ENCODE measurements around the gene RPS27. TPM values are rescaled to one million over a fixed set of nuclear protein-coding genes. Genes with fewer than 3 reads are reported as not detected.

Gene RPS27
- total RNA-seq, 2 donors from 2014 or later, result 1,111 to 1,746 TPM

DNA sequence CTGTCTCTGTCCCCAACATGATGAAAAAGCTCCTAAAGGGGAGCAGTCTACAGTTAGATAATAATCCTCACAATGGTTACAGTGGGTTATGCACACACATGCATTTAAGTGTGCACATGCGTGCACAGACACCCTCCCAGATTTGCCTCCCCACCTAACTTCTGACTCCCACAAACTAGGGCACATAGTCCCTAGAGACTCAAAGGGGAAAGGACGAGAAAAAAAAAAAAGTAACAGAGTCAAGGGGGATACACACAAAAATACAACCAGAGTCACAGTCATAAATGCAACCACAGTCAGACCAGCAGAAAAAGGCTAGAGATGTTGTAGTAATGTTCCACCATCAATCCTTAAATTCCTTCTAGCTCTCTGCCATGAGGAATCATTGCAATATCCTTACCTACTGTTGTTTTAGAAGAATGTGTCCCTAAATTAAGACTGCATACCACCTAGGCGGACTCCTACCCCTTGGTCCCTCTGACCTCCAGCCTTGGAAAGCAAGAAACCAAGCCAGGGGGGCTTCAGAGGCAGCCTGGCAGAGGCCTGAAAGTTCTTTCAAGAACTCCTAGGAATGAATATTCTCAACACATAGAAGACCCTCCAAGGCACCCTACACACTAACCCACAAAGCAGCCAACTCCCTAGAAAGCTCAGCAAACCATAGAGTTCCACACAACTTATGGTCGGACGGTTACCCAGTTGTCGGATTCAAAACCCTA lies 33.4 kb upstream of the RPS27 start:
- ATAC-seq (replicated peaks), result no peak
- Mint-ChIP-seq H3K9me3 (no peaks in the 10 kb centered on the region), H3K4me3 (peak overlapping the region; percentile 99), H3K36me3 (ENCODE audit: low read depth) (peaks cover 92% of the 10 kb centered on the region), H3K27ac (peak overlapping the region; percentile 90), H3K27me3 (no peaks in the 10 kb centered on the region), H3K4me1 (peaks cover 31% of the 10 kb centered on the region)

DNA sequence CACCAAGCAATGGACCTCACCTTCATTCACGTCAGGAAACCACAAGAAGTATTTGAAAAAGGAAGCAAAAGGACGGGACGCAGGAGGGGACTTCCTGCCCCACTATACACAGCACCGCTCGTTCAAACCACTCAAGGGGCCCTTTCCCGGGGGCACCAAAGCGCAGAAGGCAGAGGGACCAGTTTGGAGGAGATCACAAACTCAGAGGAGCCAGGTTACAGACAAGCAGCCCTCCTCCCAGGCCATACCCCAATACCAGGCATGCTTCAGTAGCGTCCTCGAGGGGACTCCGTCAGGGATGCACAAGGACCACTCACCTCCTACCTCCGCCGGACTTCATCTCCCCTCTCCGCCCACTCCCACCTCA lies 32.8 kb upstream of the RPS27 start:
- Mint-ChIP-seq H3K36me3 (ENCODE audit: low read depth) (peaks cover 92% of the 10 kb centered on the region), H3K9me3 (no peaks in the 10 kb centered on the region), H3K27me3 (no peaks in the 10 kb centered on the region), H3K4me3 (peak overlapping the region; percentile 99), H3K27ac (peak overlapping the region; percentile 90), H3K4me1 (peaks cover 35% of the 10 kb centered on the region)
- peak; percentile 25 for ATAC-seq (replicated peaks)

DNA sequence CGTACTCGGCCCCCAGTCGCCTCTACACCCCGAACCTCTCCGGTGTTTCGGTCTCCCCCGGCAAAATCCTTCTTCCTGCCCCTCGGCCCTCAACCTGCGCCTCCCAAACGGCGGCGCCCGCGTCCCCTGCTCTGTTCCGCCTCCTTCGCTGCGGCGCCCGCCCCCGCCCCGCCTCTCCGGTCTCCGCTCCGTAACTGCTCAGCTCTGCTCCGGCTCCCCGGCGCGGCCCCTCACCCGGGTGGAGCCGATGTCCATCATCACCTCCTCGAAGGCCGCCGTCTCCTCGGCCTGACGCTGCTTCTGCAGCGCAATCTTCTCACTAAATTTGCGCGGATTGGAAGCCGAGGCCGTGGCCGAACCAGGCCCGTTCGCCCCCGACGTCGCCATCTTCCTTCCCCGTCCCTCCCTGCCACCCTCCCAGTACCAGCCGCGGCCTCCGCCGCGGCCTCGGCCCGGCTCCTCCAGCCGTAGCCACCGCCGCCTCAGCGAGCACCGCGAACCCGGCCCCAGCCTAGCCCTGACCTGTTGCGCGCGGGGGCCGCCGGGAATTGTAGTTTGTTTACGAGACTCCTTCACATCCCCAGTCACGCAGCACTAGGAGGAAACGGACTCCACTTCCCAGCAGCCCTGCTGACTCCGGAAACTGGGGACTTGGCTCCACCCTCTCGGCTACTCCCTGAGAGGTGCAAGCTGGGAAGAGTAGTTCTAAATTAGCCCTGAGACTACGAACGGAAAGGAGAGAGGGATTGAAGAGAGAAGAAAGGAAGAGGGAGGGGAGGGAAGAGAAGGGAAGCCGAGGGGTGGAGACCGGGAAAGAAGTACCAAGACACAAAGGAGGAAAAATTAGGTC lies 32.2 kb upstream of the RPS27 start, which contains the start of gene CRTC2:
CRTC2 (minus strand) TSS at position 502 of the 850 bp plus-strand sequence; CDS start at position 387, 115 bp downstream.
- peak within 1 kb of the TSS; percentile 99 for H3K4me3 Mint-ChIP-seq
- H3K36me3 Mint-ChIP-seq (ENCODE audit: low read depth), result peaks cover 91% of the 10 kb centered on the region
- H3K4me1 Mint-ChIP-seq, result peaks cover 35% of the 10 kb centered on the region
- ATAC-seq (replicated peaks), result peak; percentile 84
- H3K27ac Mint-ChIP-seq, result peak within 1 kb of the TSS; percentile 90
- no peaks in the 10 kb centered on the region for H3K9me3 Mint-ChIP-seq
- H3K27me3 Mint-ChIP-seq, result no peaks in the 10 kb centered on the region

DNA sequence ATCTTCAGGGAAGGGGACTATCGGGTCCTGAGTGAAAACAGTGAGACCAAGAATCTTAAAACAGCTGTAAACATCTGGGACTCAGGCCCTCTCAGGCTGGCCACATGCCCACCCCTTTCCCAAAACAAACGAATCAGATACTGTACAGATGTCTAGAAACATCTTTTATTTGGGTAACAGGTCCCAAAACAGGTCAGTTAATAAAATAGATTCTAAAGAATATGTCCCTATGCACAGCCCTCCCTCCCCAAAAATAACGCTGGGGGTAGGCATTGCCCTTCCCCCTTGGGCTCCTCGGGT lies 31.7 kb upstream of the RPS27 start:
- H3K27me3 Mint-ChIP-seq, result no peaks in the 10 kb centered on the region
- H3K27ac Mint-ChIP-seq, result peak overlapping the region; percentile 90
- H3K9me3 Mint-ChIP-seq, result no peaks in the 10 kb centered on the region
- H3K4me1 Mint-ChIP-seq, result peaks cover 34% of the 10 kb centered on the region
- ATAC-seq (replicated peaks), result no peak
- peaks cover 85% of the 10 kb centered on the region for H3K36me3 Mint-ChIP-seq (ENCODE audit: low read depth)
- H3K4me3 Mint-ChIP-seq, result peak overlapping the region; percentile 99

DNA sequence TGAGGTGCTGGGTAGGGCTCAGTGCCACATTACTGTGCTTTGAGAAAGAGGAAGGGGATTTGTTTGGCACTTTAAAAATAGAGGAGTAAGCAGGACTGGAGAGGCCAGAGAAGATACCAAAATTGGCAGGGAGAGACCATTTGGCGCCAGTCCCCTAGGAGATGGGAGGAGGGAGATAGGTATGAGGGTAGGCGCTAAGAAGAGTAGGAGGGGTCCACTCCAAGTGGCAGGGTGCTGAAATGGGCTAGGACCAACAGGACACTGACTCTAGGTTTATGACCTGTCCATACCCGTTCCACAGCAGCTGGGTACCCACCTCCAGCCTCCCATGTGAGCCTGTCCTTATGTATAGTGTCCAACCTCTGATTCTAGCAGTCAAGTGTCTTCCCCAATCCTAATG lies 31.1 kb upstream of the RPS27 start:
- H3K27ac Mint-ChIP-seq, result peak overlapping the region; percentile 90
- H3K4me1 Mint-ChIP-seq, result peaks cover 28% of the 10 kb centered on the region
- ATAC-seq (replicated peaks), result no peak
- peaks cover 79% of the 10 kb centered on the region for H3K36me3 Mint-ChIP-seq (ENCODE audit: low read depth)
- H3K4me3 Mint-ChIP-seq, result peak overlapping the region; percentile 99
- H3K9me3 Mint-ChIP-seq, result no peaks in the 10 kb centered on the region
- no peaks in the 10 kb centered on the region for H3K27me3 Mint-ChIP-seq

DNA sequence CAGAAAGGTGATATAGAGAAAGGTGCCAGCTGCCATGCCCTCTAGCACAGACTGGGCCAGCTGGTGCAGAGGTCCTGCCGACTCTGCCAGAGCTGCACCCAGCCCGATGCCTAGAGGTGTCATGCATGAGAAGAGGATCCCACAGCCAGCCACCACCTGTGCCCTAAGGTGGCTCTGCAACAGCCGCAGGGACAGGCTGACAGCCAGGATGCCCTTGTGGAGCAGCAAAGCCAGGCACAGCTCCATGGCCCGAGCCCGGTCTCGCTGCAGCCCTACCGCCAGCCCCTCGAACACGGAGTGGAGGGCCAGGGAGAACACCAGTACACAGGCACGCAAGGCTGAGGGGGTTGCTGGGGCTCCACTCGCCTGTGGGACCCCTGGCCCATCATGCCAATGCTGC lies 30.4 kb upstream of the RPS27 start:
- H3K27me3 Mint-ChIP-seq, result no peaks in the 10 kb centered on the region
- no peak for ATAC-seq (replicated peaks)
- peaks cover 27% of the 10 kb centered on the region for H3K4me1 Mint-ChIP-seq
- H3K27ac Mint-ChIP-seq, result no peak overlapping the region
- H3K4me3 Mint-ChIP-seq, result peak overlapping the region; percentile 99
- no peaks in the 10 kb centered on the region for H3K9me3 Mint-ChIP-seq
- H3K36me3 Mint-ChIP-seq (ENCODE audit: low read depth), result peaks cover 74% of the 10 kb centered on the region

DNA sequence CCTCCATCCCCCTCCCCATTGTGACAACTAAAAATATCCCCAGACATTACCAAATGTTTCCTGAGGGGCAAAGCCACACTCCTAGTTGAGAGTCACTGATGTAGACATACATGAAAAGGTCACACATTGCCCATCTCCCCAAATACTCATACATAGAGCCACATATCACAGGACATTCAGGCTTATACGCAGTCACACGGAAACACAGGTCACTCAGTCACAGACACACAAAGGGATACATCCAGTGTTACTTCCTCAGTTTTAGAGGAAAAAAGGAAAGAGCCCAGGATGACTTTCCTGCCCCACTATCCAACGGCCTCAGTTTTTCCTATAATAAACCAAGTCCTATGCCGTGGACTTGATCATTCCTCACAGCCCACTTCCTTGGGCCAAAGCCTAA lies 29.1 kb upstream of the RPS27 start:
- H3K9me3 Mint-ChIP-seq, result no peaks in the 10 kb centered on the region
- no peak for ATAC-seq (replicated peaks)
- H3K4me3 Mint-ChIP-seq, result peak overlapping the region; percentile 99
- peak overlapping the region; percentile 86 for H3K27ac Mint-ChIP-seq
- H3K27me3 Mint-ChIP-seq, result no peaks in the 10 kb centered on the region
- H3K36me3 Mint-ChIP-seq (ENCODE audit: low read depth), result peaks cover 73% of the 10 kb centered on the region
- peaks cover 29% of the 10 kb centered on the region for H3K4me1 Mint-ChIP-seq

DNA sequence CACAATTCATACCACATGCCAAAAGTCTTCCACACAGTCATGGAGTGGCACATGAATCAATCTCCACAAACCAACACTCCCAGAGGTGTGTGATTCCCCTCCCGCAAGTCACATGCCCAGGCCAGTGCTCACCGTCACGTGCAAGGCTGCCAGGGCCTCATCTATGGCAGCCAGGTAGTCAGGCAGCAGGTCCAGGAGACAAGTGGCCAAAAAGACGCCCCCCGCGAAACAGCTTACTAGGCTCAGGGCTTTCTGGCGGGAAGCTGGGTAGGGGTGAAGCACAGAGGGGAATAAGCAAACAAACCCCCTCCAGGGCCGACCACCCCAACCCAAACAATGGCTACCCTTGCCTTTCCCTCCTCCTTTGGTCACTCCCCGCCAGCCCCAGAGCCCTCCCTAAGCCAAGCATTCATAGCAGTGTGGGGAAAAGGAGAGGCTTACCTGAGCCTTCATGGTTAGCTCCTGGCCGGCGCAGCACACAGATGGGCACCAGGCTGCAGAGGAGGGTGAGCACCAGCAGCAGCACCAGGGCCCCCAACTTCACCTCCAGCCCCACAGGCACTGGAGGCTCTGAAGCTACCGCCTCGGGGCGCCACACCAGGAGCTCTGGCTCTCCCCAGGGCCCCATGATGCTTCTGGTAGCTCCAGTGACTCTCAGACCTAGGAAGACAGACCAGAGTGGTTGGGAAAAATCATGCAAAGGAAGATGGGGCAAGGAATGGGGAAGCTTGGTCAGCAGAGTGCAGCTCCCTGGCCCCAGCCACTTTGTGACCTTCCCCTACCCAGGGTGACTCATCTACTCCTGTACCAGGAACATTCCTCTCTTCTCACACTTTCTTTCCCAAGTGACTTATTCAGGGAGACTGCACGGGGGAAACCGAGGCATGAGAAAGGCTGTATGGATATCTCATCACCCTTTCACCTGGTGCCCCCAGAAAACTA lies 28.2 kb upstream of the RPS27 start:
- H3K9me3 Mint-ChIP-seq, result no peaks in the 10 kb centered on the region
- H3K27me3 Mint-ChIP-seq, result no peaks in the 10 kb centered on the region
- peak overlapping the region; percentile 99 for H3K4me3 Mint-ChIP-seq
- H3K36me3 Mint-ChIP-seq (ENCODE audit: low read depth), result peaks cover 71% of the 10 kb centered on the region
- H3K27ac Mint-ChIP-seq, result peak overlapping the region; percentile 86
- ATAC-seq (replicated peaks), result no peak
- peaks cover 29% of the 10 kb centered on the region for H3K4me1 Mint-ChIP-seq

DNA sequence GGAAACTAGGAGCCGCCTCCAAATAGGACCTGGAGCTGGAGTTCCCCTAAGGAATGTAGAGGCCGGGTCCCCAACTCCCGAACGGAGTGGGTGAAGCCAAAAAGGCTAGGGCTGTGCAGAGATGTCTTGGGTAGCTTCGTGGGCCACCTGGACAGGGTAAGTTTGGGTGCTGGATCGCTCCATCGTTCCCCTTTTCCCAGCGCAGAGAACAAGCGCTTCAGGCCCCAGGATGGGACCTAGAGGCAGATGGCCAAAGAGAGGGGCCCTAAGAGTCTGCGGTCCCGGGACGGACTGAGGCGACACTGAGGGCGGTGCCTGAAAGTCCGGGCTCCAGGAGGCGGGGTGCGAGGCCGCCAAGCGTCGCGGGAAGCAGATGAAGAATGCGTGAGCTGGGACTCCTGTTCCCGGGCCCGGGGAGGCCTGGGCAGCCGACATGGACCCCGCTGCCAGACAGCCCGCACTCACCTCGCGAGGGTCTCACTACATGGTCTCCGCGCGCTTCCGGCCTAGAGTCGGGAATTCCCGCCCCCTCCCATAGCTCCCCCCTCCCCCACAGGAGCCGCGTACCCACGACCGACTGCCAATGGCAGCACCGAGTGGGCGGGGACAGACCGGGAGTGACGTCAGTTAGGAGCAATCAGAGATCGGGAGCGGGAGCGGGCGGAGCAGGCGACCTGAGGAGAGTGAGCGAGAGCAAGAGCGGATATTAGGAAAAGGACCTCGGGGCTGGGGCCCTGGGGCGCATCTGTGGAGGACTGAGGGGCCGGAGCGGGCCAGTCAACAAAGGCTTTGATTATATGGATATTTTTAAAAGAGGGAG lies 27.3 kb upstream of the RPS27 start, which contains the start of gene SLC39A1:
SLC39A1 (minus strand) TSS at position 508 of the 820 bp plus-strand sequence. CDS start 822 bp downstream, outside the sequence.
- Mint-ChIP-seq H3K4me3 (peak within 1 kb of the TSS; percentile 99), H3K36me3 (ENCODE audit: low read depth) (peaks cover 62% of the 10 kb centered on the region), H3K27me3 (no peaks in the 10 kb centered on the region), H3K9me3 (no peaks in the 10 kb centered on the region), H3K27ac (peak within 1 kb of the TSS; percentile 86), H3K4me1 (peaks cover 35% of the 10 kb centered on the region)
- ATAC-seq (replicated peaks), result peak; percentile 66

DNA sequence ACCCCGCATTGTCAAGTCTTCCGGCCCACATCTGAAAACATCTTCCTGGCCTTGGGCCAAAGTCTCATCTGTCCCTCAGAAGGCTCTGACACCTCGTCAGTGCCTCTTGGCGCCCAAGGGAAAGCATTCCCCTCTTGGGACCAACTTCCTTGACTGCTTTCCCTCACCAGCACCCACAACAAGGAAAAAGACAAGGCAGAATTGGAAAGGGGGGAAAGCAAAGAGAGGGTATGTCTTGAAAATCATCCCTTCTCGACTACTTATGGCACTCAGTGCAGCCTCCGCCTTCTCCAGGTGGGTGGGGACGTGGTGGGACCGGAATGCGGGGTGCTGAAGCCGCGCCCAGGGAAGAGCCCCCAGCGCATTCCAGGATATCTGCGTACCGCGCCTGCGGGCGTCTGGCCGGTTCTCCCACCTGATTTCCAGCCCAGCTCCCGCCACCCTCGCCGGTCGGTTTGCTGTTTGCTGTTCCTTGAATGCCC lies 26.7 kb upstream of the RPS27 start:
- Mint-ChIP-seq H3K36me3 (ENCODE audit: low read depth) (peaks cover 56% of the 10 kb centered on the region), H3K4me1 (peaks cover 30% of the 10 kb centered on the region), H3K4me3 (peak overlapping the region; percentile 99), H3K9me3 (no peaks in the 10 kb centered on the region), H3K27me3 (no peaks in the 10 kb centered on the region), H3K27ac (peak overlapping the region; percentile 86)
- ATAC-seq (replicated peaks), result no peak

DNA sequence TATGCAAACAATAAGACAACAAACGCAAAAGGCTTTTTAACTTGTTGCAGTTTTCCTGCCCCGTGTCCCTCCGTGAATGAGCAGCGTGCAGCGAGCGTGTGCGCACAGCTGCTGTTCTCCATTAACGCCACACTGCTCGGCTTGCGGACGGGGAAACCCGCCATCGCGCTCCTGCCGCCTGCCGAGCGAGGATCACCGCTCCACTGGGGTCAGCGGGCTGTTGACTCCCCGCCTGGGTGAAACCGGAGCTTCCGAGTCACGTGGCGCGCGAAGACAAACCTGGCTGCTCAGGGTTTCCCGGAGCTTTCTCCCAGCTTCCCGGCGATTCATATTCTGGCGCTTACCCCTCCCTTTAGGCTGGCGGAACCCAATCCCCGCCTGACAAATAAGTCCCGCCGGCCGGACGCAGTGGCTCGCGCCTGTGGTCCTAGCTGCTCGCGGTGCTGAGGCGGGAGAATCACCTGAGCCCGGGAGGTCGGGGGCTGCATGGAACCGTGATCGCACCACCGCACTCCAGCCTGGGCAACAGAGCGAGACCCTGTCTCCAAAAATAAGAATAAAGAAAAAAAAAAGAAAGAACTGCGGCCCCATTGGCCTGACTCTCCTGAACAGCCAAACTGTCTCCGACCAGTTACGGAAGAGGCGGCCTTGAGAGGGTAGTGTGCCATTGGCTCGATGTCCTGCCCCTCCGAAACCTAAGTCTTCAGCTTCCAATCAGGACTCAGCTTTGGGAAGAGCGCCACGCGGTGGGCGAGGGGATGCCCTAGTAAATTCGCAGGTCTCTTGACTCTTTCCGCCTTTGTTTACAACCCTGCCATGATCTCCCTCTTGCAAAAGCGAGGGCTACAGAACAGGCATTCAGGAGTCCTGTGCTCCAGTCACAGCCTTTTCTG lies 23.2 kb upstream of the RPS27 start, which contains the start of gene CREB3L4:
CREB3L4 (plus strand) TSS at position 796 of the 893 bp plus-strand sequence. CDS start 624 bp downstream, outside the sequence.
- no peaks in the 10 kb centered on the region for H3K9me3 Mint-ChIP-seq
- no peaks in the 10 kb centered on the region for H3K27me3 Mint-ChIP-seq
- peak within 1 kb of the TSS; percentile 94 for H3K27ac Mint-ChIP-seq
- H3K4me3 Mint-ChIP-seq, result peak within 1 kb of the TSS; percentile 99
- peak; percentile 77 for ATAC-seq (replicated peaks)
- H3K4me1 Mint-ChIP-seq, result peaks cover 27% of the 10 kb centered on the region
- H3K36me3 Mint-ChIP-seq (ENCODE audit: low read depth), result peaks cover 21% of the 10 kb centered on the region

DNA sequence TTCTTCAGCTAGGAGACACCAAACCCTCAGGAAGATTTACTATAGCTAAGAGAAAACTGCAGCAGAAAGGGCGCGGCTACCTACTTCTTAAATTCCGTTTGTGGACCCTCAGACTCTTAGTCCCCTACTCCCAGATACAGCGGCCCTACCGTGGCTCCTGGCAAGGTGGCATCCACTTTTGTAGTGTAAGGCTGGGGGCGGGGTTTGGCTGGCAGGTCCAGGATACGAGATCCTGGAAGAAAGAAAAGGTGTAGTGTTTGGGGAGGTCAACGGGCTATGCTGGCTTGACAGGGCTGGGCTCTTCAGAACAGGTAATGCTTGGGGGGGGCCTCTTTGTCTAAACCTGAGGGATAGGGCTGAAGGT lies 22.6 kb upstream of the RPS27 start:
- no peaks in the 10 kb centered on the region for H3K27me3 Mint-ChIP-seq
- H3K4me1 Mint-ChIP-seq, result peaks cover 24% of the 10 kb centered on the region
- peak overlapping the region; percentile 94 for H3K27ac Mint-ChIP-seq
- no peaks in the 10 kb centered on the region for H3K9me3 Mint-ChIP-seq
- ATAC-seq (replicated peaks), result no peak
- peak overlapping the region; percentile 99 for H3K4me3 Mint-ChIP-seq
- peaks cover 15% of the 10 kb centered on the region for H3K36me3 Mint-ChIP-seq (ENCODE audit: low read depth)
